DND-41 (cell line): ENCODE results near the gene NOPCHAP1.
A peak's percentile ranks its signal among the peaks of the same experiment; 100 is the strongest.
"Not testable (repeated sequence)": the region's sequence is repeated elsewhere in the genome, so short reads cannot be mapped to it uniquely, and the experiment has no call there.

ENCODE experiments used
- ATAC-seq: fragments of 200-7000 bp; cut with Tn5 transposase; 3 replicates; pipeline ENCODE4 v1.9.1; 2021; ENCODE audit warnings: low read depth; ENCODE audit not compliant: insufficient read depth
- DNase-seq: peaks from one replicate; pipeline ENCODE4 v3.0.0-alpha.2; 2020
- H2AFZ ChIP-seq: 2 replicates; pipeline ENCODE4 v1.6.0; 2012; ENCODE audit warnings: low read depth, low read length
- H3K27ac ChIP-seq: 2 replicates; pipeline ENCODE4 v1.5.1; 2012; ENCODE audit warnings: low read length, inconsistent platforms
- H3K27me3 ChIP-seq: fragments of 200-600 bp; sonication (generic); 2 replicates; pipeline ENCODE4 v1.6.0; 2012; ENCODE audit warnings: low read length, mild to moderate bottlenecking, inconsistent platforms; ENCODE audit not compliant: insufficient read depth, poor library complexity
- H3K36me3 ChIP-seq: 2 replicates; pipeline ENCODE4 v1.5.1; 2012; ENCODE audit warnings: low read length, inconsistent platforms; ENCODE audit not compliant: insufficient read depth
- H3K4me1 ChIP-seq: 2 replicates; pipeline ENCODE4 v1.5.1; 2012; ENCODE audit warnings: mild to moderate bottlenecking, low read length; ENCODE audit not compliant: insufficient read depth
- H3K4me2 ChIP-seq: 2 replicates; pipeline ENCODE4 v1.6.0; 2012; ENCODE audit warnings: mild to moderate bottlenecking, moderate library complexity, low read length, inconsistent platforms; ENCODE audit not compliant: insufficient read depth
- H3K4me3 ChIP-seq, 2 experiments: fragments of 200-600 bp in 1 of 2; shearing (Covaris generic) in 1 of 2; 2 replicates each; pipeline ENCODE4 v1.5.1; 2012 to 2016; ENCODE audit warnings: inconsistent platforms in 2 of 2, low read length in 2 of 2, mild to moderate bottlenecking in 2 of 2, low read depth in 1 of 2, moderate library complexity in 1 of 2
- H3K79me2 ChIP-seq: 2 replicates; pipeline ENCODE4 v1.6.0; 2012; ENCODE audit warnings: low read length, inconsistent platforms; ENCODE audit not compliant: insufficient read depth
- H3K9ac ChIP-seq: 2 replicates; pipeline ENCODE4 v1.6.0; 2012; ENCODE audit warnings: low read depth, mild to moderate bottlenecking, inconsistent platforms, low read length, moderate library complexity
- H3K9me3 ChIP-seq: 2 replicates; pipeline ENCODE4 v1.5.1; 2012; ENCODE audit warnings: low read length, moderate library complexity, mild to moderate bottlenecking, inconsistent platforms; ENCODE audit not compliant: insufficient read depth, severe bottlenecking
- H4K20me1 ChIP-seq: 2 replicates; pipeline ENCODE4 v1.6.0; 2012; ENCODE audit warnings: low read length; ENCODE audit not compliant: insufficient read depth
- CTCF ChIP-seq: IDR thresholded peaks from 2 replicates; pipeline ENCODE4 v1.5.1; 2012; ENCODE audit warnings: borderline replicate concordance, low read length, moderate library complexity, mild to moderate bottlenecking; ENCODE audit not compliant: poor library complexity, severe bottlenecking; ENCODE audit errors: extremely low read depth
- EZH2 ChIP-seq: IDR thresholded peaks from 3 replicates; pipeline ENCODE4 v1.6.1; 2012; ENCODE audit warnings: borderline replicate concordance, low read depth, mild to moderate bottlenecking, moderate library complexity, low read length, inconsistent platforms; ENCODE audit not compliant: severe bottlenecking

The NOPCHAP1 gene

GRCh38 chr12:104975587-104976343 lies 10.4 kb upstream of the NOPCHAP1 start:
- DNase-seq (no peak), ATAC-seq (no peak)

GRCh38 chr12:104976703-104977102 lies 9.4 kb upstream of the NOPCHAP1 start:
- H3K9ac ChIP-seq = no peak overlapping the region
- no peaks in the 10 kb centered on the region for H3K4me1 ChIP-seq
- ATAC-seq (no peak), DNase-seq (no peak)
- no peak overlapping the region for H3K4me2 ChIP-seq
- no peaks in the 10 kb centered on the region for H3K9me3 ChIP-seq
- H4K20me1 ChIP-seq = no peaks in the 10 kb centered on the region
- no peaks in the 10 kb centered on the region for H3K36me3 ChIP-seq
- TF ChIP-seq CTCF (no peak), EZH2 (no peak)
- no peak overlapping the region for H3K27ac ChIP-seq
- H3K27me3 ChIP-seq = peaks cover 2% of the 10 kb centered on the region
- H3K4me3 ChIP-seq = no peak overlapping the region
- no peak overlapping the region for H2AFZ ChIP-seq
- H3K79me2 ChIP-seq = no peaks in the 10 kb centered on the region

More at GRCh38 chr12:104975587-104976343, 10.4 kb upstream of the NOPCHAP1 start:
- TF ChIP-seq EZH2 (no peak), CTCF (no peak)
- Histone ChIP-seq H3K36me3 (no peaks in the 10 kb centered on the region), H3K4me2 (no peak overlapping the region), H2AFZ (no peak overlapping the region), H3K4me3 (no peak overlapping the region), H3K79me2 (no peaks in the 10 kb centered on the region), H3K9ac (no peak overlapping the region), H3K4me1 (no peaks in the 10 kb centered on the region), H4K20me1 (no peaks in the 10 kb centered on the region), H3K27me3 (peaks cover 2% of the 10 kb centered on the region), H3K27ac (no peak overlapping the region), H3K9me3 (no peaks in the 10 kb centered on the region)

DNA sequence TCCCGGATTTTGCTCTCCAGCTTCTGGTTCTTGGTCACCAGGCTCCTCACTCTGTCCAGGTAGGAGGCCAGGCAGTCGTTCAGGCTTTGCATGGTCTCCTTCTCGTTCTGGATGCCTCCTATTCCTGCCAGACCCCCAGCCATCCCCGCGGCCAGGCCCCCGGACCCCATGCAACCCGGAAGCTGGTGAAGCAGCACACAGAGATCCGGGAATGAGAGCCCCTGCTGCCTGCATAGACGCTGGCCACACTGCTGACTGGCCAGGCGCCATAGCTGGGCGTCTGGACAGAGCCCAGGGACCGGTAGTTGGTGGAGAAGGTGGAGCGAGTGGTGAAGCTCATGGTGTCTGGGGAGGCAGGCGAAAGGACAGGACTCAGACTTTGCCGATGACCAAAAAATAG lies 8.4 kb upstream of the NOPCHAP1 start:
- DNase-seq, H3K9ac ChIP-seq, H3K27ac ChIP-seq, ATAC-seq, H3K9me3 ChIP-seq, H3K4me2 ChIP-seq, H3K36me3 ChIP-seq, H3K4me3 ChIP-seq, H2AFZ ChIP-seq, H3K4me1 ChIP-seq, H3K27me3 ChIP-seq, H4K20me1 ChIP-seq, H3K79me2 ChIP-seq: not testable (repeated sequence)

GRCh38 chr12:104985206-104985605 lies 910 bp upstream of the NOPCHAP1 start:
- Histone ChIP-seq H3K9ac (peak overlapping the region; percentile 75; the same call in 1 of the 2 replicates), H3K79me2 (peaks cover 19% of the 10 kb centered on the region), H3K4me1 (peaks cover 26% of the 10 kb centered on the region), H4K20me1 (no peaks in the 10 kb centered on the region), H3K4me2 (peak overlapping the region; percentile 79), H3K27me3 (no peaks in the 10 kb centered on the region), H3K36me3 (peaks cover 21% of the 10 kb centered on the region; the same call in 1 of the 2 replicates), H3K9me3 (no peaks in the 10 kb centered on the region), H3K27ac (no peak overlapping the region), H3K4me3 (no peak overlapping the region; a peak in 1 of 4 replicates), H2AFZ (peak overlapping the region; percentile 97)
- TF ChIP-seq CTCF (no peak), EZH2 (no peak)
- ATAC-seq (no peak), DNase-seq (no peak)
